AG04449 (cell line): ENCODE data around the gene LETM1.

Experiments
- CTCF ChIA-PET: fragments of 350-600 bp; formaldehyde crosslinking; extraction: SDS; loops from one replicate; lab custom pipeline; 2021; ENCODE audit warnings: antibody characterized with exemption; lab: Yijun Ruan, JAX
- POLR2A ChIA-PET: fragments of 400-600, 350-600 bp; formaldehyde crosslinking; extraction: SDS; loops from one replicate; lab custom pipeline; 2020; ENCODE audit warnings: antibody characterized with exemption, inconsistent platforms; lab: Yijun Ruan, JAX
- DNase-seq: peaks from one replicate; pipeline ENCODE4 v3.0.0-alpha.2; 2010; ENCODE audit warnings: low read depth, low spot score
- H3K4me3 ChIP-seq: 2 replicates; pipeline ENCODE4 v1.5.1; 2011; ENCODE audit warnings: low read depth, mild to moderate bottlenecking, control low read depth, low read length
- TF ChIP-seq, protein P1 (sequence below): IDR thresholded peaks from one replicate; pipeline ENCODE4 v1.5.1; 2011; ENCODE audit warnings: mild to moderate bottlenecking, moderate library complexity, low read length, control low read depth, inconsistent platforms; ENCODE audit not compliant: insufficient read depth; ENCODE audit errors: missing control alignments

LETM1 gene

DNA sequence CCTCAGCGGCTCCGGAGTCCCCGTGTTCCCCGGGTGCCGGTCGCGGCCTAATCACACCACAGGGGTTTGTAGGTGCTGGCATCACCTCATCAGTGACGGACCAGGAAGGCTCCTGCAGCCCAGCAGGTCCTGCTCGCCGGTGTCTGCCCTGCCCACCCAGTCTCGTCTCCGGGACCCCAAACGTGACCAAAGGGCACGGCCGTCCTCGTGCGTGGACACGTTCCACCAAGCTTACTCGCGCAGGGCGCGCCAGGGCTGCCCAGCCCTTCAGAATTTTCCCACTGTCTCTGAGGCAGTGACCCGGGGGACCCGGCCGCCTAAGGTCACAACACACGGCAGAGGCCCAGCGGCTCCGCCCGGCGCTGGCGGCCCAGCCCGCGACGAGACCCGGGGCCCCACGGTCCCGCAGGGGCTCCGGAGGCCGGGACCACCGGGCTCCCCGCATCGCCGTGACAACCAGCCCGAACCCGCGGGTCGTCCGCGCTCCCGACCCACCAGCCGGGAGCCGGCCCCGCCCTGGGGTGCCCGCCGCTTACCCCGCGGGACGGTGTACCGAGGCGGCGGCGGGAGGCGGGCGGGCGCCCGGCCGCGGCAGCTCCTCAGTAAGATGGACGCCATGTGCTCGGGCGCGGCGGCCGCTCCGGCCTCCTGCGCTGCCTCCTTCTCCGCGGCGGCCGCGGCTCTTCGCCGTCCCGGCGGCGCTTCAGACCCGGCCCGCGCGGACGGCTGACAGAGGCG is 454 bp downstream of the LETM1 start:
- CTCF ChIA-PET = interaction anchor here (1.1 to 5.2 kb wide), 6 partner anchors 8 to 52 kb away, joined by 3 to 58 read pairs (median 4); no protein-coding TSS in a partner anchor
- peak overlapping the region; percentile 85 for H3K4me3 ChIP-seq
- TF ChIP-seq, protein P1, sequence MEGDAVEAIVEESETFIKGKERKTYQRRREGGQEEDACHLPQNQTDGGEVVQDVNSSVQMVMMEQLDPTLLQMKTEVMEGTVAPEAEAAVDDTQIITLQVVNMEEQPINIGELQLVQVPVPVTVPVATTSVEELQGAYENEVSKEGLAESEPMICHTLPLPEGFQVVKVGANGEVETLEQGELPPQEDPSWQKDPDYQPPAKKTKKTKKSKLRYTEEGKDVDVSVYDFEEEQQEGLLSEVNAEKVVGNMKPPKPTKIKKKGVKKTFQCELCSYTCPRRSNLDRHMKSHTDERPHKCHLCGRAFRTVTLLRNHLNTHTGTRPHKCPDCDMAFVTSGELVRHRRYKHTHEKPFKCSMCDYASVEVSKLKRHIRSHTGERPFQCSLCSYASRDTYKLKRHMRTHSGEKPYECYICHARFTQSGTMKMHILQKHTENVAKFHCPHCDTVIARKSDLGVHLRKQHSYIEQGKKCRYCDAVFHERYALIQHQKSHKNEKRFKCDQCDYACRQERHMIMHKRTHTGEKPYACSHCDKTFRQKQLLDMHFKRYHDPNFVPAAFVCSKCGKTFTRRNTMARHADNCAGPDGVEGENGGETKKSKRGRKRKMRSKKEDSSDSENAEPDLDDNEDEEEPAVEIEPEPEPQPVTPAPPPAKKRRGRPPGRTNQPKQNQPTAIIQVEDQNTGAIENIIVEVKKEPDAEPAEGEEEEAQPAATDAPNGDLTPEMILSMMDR = no peak
- POLR2A ChIA-PET = interaction anchor here (1.0 kb wide), 2 partner anchors 15 to 32 kb away, joined by 3 to 5 read pairs; no protein-coding TSS in a partner anchor
- DNase-seq = no peak

DNA sequence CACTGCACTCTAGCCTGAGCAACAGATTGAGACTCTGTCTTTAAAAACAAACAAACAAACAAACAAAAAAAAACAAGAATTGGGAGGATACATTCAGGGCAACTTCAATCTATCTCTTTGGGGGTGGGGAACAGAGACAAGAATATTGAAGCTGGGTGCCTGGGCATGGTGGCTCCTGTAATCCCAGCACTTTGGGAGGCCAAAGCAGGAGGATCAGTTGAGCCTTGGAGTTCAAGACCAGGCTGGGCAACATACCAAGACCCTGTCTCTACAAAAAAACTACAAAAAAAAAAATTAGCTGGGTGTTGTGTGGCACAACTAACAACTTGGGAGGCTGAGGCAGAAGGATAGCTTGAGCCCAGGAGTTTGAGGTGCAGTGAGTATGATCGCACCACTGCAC is 1.2 kb downstream of the LETM1 start:
- POLR2A ChIA-PET = interaction anchor here (1.0 kb wide), 1 partner anchor 33 kb away, joined by 3 read pairs; no protein-coding TSS in a partner anchor

DNA sequence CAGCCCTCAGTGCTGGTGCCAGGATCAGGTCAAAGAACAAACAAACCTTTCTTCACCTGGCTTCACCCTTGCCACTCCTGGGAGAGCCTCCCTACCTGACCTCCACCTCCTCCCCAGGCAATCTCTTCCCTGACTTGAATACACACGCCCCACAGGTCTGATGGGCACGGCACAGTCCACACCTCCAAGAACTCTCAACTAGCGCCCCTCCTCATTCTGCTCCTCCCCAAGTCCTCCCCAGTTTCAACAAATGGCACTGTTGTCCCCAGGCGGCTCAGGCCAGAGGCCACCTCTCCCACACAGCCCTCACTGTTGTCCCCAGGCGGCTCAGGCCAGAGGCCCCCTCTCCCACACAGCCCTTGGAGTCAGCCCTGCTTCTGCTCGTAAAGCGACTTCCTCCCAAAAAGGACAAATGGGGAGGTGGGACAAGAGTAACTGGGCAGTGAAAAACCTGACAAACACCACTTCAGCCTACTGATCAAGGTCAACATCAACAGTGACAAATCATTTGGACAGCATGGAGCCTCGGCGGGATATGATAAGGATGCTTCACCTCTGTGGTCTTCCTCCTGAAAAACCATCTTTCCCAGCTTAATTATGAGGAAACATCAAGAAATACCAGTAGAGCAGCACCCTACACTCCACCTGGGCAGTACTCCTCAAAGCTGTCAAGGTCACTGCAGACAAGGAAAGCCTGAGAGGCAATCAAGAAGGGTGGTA is 2.9 kb downstream of the LETM1 start:
- ChIA-PET POLR2A (interaction anchor here (0.5 kb wide), 1 partner anchor 26 kb away, joined by 3 read pairs; no protein-coding TSS in a partner anchor), CTCF (interaction anchor here (1.7 to 12.8 kb wide), 2 partner anchors 43 to 46 kb away, joined by 3 to 76 read pairs; no protein-coding TSS in a partner anchor)
- TF ChIP-seq, protein P1 = no peak
- H3K4me3 ChIP-seq = no peak overlapping the region
- DNase-seq = no peak

More for the DNA sequence above, 1.2 kb downstream of the LETM1 start:
- DNase-seq = no peak
- CTCF ChIA-PET = interaction anchor here (1.1 to 5.2 kb wide), 4 partner anchors 8 to 52 kb away, joined by 3 to 58 read pairs (median 4); no protein-coding TSS in a partner anchor
- H3K4me3 ChIP-seq = peak overlapping the region; percentile 85
- TF ChIP-seq, protein P1 = no peak

DNA sequence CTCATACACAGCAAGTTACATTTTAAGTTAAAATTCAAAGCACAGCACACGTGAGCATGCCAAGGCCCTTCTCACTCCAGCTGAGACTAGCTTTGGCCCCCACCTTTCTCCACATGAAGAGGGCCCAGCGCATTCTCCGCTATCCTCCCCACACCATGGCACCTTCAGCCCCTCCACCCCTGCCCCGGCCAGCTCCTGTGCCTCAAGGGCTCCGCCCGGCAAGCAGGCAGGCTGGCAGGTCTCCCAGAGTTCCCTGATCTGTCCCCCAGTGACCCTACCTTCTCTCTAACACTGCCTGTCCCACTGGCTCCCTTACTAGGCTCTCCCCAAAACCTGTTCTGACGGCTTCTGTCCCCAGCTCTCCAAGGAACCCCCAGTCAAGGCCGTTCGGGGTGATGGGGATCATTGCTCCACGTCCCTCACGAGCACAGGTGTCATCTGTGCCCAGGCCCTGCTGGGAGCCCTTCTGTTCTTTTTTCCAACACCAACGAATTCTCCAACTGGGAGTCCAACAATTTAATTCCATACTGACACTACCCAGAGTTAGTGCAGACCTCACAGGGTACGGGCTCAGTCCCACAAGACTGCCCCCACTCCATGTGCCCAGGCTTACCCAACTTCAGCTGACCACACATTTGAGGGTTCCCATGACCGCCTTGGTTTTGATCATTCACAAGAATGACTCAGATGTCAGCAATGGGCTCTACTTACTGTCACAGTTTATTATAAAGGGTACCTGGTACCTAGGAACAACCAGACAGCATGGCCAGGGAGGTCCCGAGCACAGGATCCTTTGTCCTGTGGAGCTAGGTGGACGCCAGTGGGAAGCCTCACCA is 4.2 kb downstream of the LETM1 start:
- DNase-seq = no peak
- H3K4me3 ChIP-seq = no peak overlapping the region
- CTCF ChIA-PET = interaction anchor here (0.8 to 12.8 kb wide), 4 partner anchors 9 to 59 kb away, joined by 3 to 76 read pairs (median 5); no protein-coding TSS in a partner anchor
- TF ChIP-seq, protein P1 = no peak
- POLR2A ChIA-PET = no interaction called here

DNA sequence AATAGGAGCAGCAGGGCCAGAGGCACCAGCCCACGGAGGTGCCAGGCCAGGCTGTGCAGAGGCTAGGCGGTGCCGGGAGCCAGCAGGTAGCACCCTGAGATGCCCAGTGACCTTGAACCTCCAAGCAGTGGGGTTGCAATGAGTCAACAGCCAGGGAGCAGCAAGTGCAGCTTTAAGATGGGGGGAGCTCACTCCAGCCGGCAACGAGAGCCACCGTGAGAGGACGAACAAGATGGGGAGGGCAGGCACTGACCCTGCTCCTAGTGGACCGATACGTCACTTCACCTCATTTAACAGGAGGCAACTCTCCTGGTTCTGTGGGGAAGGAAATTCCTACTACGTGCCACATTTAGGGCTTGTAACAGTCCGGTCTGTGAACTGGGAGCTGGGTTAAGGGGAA is 4.8 kb downstream of the LETM1 start:
- TF ChIP-seq, protein P1 = no peak
- DNase-seq = no peak
- ChIA-PET CTCF (interaction anchor here (0.6 to 12.8 kb wide), 5 partner anchors 8 to 570 kb away, joined by 3 to 76 read pairs (median 4); no protein-coding TSS in a partner anchor), POLR2A (no interaction called here)
- no peak overlapping the region for H3K4me3 ChIP-seq
